HTR-8/SVneo (cell line): ENCODE measurements around the gene KLHL29.
A peak's percentile ranks its signal among the peaks of the same experiment; 100 is the strongest.

Experiments
- DNase-seq: peaks from one replicate; pipeline ENCODE4 v3.0.0; 2011; ENCODE audit warnings: low spot score, mixed read lengths; ENCODE audit not compliant: insufficient read length
- FAIRE-seq: peaks from 2 replicates; lab custom pipeline; 2011; peaks lifted over from hg19 to GRCh38; lab: Jason Lieb, UNC

The KLHL29 gene

GRCh38 chr2:23657934-23658333 lies 273.0 kb downstream of the KLHL29 start:
- no peak for FAIRE-seq
- no peak for DNase-seq

DNA sequence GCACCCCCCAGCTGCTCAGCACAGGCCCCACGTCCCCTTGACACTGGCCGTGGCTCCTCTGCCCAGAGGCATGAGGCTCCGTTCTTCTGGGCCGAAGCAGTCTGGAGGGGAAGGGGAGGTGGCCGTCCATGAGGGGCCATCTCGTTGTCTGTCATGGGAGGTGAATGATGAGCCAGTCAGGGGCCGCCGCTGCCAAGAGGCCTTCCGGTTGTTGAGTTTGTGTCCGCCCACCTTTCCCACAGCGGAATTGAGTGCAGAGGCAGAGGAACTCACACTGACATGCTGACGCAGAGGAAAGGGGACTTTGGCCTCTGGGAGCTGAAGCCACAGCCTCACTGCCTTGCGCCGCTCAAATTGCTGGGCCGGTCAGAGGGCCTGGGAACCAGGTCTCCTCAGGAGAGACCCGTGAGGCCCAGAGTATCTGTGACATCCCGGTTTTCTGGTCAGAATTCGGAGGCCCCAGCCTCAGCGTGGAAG lies 273.5 kb downstream of the KLHL29 start:
- FAIRE-seq: no peak
- no peak for DNase-seq

DNA sequence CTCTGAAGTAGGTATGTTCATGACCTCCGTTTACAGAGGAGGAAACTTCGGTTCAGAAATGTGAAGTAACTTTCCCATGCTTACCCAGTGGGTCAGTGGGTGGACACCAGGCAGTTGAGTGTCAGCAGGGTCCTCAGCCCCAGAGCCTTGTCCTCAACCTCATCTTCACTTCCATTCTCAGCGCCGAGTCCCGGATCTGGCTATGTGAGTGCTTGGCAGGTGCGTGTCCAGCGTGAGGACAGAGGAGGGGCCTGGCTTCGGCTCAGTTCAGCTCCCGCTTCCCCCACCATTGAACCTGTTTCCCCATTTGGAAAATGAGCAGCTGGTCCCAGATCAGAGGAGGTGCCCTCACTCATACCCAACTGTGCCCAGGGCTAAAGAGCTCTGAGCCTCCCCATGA lies 274.3 kb downstream of the KLHL29 start:
- no peak for DNase-seq
- no peak for FAIRE-seq

- no peak for FAIRE-seq
- DNase-seq: no peak
Measured at GRCh38 chr2:23659773-23660172, 274.8 kb downstream of the KLHL29 start.

DNA sequence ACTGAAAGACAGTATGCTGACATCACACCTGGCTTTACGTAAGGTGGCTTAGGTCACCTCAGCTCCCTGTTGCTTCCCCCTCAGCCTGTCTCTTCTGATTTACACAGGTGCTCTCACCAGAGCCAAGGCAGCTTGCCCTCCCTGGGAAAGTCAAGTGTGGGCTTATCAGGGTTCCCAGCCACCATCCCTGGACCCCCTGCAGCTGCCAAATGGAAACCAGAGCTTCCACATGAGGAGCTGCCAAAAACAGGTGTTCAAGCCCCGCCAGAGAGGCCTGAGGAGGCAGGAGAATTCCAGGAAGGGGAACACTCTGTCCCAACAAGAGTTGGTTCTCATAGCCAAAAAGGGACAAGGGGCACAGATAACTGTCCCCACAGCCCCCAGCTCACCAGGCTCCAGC lies 275.3 kb downstream of the KLHL29 start:
- no peak for FAIRE-seq
- DNase-seq: no peak

DNA sequence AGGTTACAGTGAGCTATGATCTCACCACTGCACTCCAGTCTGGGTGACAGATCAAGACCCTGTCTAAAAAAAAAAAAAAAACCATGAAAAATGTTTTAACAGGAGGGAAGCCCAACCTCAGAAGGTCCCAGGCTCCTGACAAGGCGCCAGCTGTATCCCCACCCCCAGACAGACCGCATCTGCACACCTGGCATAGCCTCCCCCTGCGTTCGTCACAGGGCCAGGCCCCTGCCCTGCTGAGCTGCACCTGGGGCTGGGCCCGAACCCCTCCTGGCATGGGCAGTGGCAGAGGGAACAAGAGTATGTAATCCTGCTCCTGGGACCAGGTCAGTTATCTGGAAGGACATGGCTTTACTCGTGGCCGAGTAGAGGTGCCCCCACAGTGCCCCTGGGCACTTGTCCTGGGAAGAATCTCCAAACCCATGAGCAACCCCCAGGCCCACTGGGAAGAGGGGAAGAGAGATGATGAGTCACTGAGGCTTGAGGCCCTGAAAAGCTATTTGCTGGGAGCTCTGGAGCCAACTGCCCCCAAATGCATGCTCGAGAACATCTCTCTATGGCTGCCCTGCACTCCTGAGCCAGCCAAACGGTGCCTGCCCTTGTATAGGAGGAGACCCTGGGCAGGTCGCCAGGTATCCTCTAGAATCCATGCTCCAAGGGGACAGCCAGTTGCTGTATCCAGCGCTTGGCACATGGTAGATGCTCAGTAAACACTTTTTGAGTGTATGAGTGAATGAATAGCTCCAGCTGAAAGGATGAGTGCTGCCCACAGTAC lies 276.5 kb downstream of the KLHL29 start:
- DNase-seq: no peak
- no peak for FAIRE-seq

GRCh38 chr2:23662466-23662865 lies 277.5 kb downstream of the KLHL29 start:
- FAIRE-seq (no peak), DNase-seq (no peak)

DNA sequence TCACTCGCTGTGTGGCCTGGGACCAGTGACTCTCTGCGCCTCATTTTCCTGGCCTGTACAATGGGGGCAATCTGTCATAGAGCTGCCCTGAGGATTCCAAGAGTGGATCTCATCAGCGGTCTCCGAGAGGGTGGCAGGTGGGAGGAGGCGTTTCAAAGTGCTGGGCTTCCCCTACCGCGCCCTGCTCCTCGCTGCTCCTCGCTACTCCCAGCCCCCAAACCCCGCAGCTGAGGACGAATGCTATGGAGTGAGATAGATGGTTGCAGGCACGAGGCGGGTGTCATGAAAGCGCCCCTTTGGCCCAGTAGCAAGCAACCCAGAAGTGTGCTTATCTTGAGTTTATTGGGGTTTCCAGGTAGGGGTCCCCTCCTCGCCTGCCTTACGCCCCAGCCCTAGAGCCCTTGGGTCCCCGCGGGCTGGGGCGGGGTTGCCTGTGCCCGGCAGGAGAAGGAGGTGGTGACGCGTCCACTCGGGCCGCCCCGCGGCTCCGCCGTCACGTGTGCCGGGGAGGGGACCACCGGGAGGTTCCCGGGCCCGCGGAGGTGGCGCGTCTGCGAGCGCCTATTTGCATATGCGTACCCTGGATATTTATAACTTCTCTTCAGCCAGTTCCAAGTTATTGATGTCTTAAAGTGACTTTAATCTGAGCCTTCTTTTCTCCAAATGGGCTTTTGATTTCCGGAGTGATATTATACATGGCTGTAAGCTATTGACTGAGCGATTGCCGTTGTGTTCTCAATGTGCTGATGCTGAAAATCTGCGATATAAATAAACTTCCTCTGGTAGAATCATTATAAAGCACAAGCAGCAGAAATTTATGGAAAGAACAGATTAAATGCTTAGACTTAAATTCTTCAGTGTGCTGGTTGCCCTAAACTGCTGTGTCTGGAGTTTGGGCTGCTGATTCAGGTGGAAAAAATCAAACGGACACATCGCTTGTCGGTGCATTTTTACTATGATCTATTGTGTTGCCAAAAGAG lies 278.3 kb downstream of the KLHL29 start:
- no peak for DNase-seq
- no peak for FAIRE-seq

- FAIRE-seq: no peak
Measured at GRCh38 chr2:23664066-23664788, 279.2 kb downstream of the KLHL29 start.

DNA sequence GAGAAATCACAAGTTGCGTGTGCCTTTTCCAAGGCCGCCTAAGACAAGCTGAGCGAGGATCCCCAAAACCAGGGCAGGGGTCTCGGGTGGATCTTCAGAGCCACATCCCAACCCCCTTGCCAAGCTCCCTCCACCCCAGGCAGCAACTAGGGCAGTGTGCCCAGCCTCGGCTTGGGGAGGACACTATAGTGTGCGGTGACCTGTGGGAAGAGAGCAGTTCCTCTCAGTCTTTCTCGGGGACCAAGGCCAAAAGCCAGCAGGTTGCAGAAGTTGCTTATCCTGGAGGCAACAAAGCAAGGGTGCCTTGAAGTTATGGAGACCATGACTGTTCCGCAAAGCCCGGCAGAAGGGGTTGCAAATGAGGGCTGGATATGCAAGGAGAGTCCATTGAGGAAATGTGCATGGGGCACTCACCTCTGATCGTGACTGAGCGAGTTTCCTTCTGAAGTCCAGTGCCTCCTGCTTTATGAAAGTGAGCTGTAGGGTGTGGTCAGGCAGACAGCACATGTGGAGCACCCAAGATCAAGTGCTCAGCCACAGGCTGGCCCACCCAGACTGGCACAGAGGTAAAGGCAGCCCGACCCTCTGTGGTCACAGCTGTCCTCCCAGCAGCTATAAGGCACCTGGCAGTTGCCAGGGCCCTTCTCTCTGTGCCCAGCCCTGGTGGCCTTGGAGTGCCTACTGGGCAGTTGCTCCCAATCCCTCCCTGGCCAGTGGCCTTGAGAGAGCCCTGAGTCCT lies 281.4 kb downstream of the KLHL29 start:
- FAIRE-seq (no peak), DNase-seq (no peak)

More at GRCh38 chr2:23664066-23664788, 279.2 kb downstream of the KLHL29 start:
- DNase-seq: no peak

DNA sequence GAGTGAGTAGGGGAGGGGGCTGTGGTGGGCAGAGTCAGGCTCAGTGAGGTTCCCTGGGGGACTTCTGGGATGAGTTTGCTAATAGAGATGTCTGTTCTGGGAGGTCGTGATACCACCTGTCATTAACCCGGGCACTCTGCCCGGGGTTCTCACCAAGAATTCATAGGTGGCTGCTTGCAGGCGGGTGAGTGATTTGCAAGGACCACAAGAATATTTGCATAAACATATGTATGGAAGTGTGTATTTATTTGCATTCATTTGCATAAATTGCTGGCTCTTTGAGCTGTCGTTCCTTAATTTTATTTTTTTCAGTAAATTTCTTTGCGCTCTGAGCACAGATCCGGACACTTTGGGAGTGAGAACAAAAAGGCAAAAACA lies 282.0 kb downstream of the KLHL29 start:
- DNase-seq (no peak), FAIRE-seq (no peak)

DNA sequence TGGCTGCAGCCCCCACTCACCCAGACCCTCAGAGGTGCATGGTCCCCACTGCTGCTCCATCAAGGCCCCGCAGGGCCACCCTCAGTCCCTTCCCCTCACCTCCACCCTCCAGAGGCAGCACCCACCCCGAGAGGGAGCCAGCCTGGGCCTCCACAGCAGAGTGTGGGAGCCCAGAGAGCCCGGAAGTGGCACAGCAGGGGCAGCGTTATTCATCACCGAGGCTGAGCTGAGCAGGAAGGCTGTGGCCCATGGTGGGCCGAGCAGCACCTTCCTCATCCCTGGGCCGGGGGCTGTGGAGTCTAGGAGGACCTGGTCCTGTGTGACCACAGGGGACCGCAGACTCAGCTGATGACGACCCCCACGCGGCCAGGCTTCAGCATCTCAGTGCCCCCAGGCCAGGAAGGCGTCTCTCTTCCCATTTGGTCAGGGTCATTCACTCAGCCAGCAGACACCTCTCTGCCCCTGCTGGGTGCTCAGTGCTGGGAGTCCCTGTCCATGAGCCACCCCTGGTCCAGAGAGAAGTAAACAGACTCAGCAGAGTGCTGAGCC lies 283.9 kb downstream of the KLHL29 start:
- FAIRE-seq (no peak), DNase-seq (no peak)

DNA sequence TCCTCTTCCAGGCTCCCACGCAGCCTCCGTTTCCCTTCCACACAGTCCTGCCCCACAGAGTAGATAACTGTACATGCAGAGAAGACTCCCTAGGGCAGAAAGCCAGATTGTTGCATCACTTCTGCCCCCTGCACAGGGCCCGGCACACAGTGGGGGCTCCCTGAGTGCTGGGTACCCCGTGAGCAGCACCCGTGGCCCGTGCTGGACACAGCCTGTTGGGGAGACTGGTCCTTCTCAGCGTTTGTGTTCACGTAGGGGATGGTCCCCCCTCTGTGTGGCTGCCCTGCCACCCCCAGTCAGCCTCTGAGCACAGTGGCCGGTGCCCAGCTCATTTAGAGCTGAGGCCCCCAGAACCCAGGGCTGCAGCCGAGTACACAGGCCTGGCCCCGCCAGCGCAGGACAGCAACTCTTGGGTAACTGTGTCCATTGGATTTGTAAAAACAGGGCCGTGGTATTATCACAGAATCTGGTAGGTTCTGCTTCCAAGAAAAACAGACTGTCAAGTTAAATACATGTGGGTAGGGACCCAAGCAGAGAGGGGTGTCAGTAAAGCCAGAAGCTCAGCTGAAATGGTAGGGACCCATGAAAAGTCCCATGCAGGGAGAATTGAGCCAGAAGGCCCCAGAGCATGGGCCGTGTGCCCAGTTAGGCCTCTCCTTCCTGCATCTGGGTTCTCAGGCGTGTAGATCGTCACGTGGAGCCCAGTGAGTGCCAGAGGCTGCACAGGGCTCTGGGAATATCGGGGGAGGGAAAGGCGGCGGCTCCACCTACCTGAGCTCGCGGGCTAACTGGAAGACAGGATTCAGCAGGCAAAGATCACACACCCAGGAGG lies 284.6 kb downstream of the KLHL29 start:
- FAIRE-seq: no peak
- DNase-seq: no peak

GRCh38 chr2:23670245-23670592 lies 285.2 kb downstream of the KLHL29 start:
- FAIRE-seq: no peak
- DNase-seq: no peak

DNA sequence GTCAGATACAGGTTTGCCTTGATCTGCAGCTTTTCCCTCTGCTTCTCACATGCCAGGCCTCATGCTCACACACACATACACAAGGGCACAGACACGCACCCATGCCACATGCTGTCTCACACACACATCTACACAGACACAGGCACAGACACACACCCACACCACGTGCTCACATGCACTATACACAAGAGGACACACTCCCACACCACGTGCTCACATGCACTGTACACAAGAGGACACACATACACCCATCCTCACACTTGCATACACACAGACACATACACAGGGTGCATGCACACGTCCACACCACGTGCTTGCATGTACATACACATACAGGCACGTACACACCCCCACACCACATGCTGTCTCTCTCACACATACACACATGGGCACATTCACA lies 288.1 kb downstream of the KLHL29 start:
- no peak for DNase-seq

DNA sequence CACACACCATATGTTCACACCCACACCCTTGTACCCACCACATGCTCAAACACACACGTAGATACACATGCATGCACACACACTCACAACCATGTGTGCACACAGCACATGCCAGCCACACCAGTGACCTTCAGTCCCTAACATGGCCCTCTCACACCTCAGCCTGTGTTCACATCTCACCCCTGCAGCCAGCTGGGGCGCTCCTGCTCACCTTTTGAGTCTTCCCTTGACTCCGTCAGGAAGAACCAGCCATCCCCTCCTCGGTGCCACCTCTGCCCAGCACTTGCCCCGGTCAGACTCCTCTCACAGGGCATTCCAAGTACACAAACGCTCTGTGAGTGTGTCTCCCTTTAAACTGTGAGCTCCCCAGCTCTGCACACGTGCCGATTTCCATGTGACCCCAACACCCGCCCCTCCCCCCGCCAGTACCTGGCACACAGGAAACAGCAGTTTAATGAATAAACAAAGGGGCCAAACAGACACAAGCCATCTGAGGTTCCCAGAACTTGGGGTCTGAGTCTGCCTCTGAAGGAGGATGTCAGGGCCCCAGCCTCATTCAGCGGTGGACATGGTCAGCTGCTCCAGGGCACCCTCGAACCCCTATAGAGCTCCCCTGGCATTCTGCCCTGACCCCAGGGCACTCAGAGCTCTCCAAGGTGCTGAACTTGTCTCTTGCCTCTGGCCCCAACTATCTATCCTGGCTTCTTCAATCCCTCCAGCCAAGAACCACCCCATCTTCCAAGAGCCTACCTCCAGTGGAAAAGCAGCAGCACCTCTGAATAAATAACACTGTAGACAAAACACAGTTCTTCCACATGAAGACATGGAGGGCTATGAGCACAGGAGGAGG lies 289.1 kb downstream of the KLHL29 start:
- FAIRE-seq: no peak
- DNase-seq: no peak

More for the DNA sequence above, 288.1 kb downstream of the KLHL29 start:
- peak; percentile 96 for FAIRE-seq

DNA sequence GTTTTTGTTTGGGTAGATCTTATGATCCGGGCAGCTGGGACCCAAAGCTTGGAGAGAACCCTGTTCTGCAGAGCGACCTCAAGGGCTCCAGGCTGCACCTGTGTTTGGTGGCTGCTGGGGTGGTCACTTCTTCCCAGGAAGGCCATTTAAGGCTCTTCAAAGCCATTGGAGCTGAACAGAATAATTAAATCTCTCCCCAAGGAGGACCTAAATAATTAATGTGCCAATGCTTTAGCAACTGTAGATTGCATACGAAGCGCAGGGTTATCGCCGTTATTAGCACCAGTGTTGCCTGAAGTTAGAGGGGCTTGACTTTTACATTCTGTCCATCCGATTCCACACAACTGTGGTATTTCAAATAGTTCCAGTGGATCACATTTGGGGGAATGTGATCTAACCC lies 290.5 kb downstream of the KLHL29 start:
- FAIRE-seq (no peak), DNase-seq (no peak)

- FAIRE-seq (no peak), DNase-seq (no peak)
Measured at GRCh38 chr2:23677836-23678235, 292.9 kb downstream of the KLHL29 start.
